H4 (cell line): Measurements from ENCODE around the gene ATN1. TPM values are rescaled to one million over a fixed set of nuclear protein-coding genes. Genes with fewer than 3 reads are reported as not detected.

Source experiments
- DNase-seq: peaks from one replicate; pipeline ENCODE4 v3.0.0-alpha.2; 2015; ENCODE audit warnings: low spot score
- total RNA-seq: library from RNA; depleted of rRNA; stranded (reverse); fragments of >200 nt; shearing (Covaris generic); gene quantifications from 2 replicates; pipeline ENCODE4 v1.2.3, GENCODE V29; 2014

Gene ATN1
- total RNA-seq, 1 experiment from 2014 or later = 6.0 TPM

GRCh38 chr12:6957741-6958608, 30.2 kb downstream of the ATN1 start:
- no peak for DNase-seq

DNA sequence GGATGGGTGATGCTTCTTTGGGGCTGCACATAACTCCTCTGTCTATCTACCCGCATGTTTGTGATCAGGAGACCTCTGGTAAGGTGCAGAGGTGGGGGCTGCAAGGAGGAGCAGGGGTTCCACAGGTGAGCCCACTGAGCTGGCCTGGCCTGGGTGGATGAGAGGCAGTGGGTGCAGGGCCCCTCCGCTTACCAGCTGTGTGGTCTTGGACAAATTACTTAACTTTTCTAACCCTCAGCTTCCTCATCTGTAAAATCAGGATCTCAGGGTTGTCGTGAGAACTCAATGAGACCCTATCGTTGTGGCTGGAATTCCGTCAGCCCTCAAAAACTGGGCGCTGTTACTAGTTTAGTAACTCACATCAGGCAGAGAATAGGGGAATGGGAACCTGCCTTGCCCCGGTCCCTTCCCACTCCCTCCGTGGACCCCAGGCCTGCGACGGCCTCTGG, 30.9 kb downstream of the ATN1 start:
- no peak for DNase-seq

- no peak for DNase-seq
Measured at GRCh38 chr12:6959058-6959804, 31.5 kb downstream of the ATN1 start.

DNA sequence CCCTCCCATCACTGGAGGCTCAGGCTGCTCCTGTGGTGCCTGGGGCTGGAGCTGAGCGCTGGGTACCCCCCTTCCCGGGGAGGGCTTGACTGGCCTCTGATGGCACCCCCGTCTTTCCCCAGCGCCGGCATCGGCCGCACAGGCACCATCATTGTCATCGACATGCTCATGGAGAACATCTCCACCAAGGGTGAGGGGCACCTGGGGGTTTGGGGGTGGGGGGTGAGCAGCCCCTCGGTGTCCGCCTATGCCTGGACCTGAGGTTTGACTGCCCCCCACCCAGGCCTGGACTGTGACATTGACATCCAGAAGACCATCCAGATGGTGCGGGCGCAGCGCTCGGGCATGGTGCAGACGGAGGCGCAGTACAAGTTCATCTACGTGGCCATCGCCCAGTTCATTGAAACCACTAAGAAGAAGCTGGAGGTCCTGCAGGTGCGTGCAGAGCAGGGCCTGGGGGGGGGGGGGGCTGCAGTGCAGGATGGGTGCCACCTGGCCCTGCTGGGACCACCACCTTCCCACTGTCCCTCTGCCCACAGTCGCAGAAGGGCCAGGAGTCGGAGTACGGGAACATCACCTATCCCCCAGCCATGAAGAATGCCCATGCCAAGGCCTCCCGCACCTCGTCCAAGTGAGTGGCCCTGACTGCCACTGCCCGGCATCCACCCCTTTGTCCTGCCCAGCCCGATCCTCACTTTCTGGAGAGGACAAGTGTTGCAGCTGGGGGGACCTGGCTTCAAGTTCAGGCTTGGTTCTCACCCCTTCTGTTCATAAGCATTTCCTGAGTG, 32.2 kb downstream of the ATN1 start:
- no peak for DNase-seq

DNA sequence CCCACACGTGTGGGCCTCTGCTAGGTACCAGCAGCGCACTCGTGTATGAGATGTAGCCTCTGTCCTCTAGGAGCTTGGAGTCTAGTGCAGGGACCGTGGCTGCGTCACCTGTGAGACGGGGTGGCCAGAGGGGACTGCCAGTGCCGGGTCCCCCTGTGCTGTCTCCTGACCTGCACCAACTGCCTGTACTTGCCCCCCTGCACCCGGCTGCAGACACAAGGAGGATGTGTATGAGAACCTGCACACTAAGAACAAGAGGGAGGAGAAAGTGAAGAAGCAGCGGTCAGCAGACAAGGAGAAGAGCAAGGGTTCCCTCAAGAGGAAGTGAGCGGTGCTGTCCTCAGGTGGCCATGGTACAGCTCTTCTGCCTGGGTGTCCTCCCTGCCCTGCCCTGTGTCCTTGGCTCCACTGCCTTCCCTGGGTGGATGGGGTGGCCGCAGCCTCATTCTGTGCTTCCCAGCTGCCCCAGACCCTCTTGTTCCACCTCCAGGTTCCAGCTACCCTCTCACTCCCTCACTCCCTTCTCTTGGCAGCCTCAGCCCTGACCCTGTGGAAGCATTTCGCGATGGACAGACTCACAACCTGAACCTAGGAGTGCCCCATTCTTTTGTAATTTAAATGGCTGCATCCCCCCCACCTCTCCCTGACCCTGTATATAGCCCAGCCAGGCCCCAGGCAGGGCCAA, 33.0 kb downstream of the ATN1 start:
- no peak for DNase-seq

GRCh38 chr12:6961278-6961694, 33.5 kb downstream of the ATN1 start:
- peak; percentile 76 for DNase-seq

- peak; percentile 93 for DNase-seq
Measured at GRCh38 chr12:6961695-6962284, 34.0 kb downstream of the ATN1 start.

- no peak for DNase-seq
Measured at GRCh38 chr12:6962285-6963015, 34.7 kb downstream of the ATN1 start.

DNA sequence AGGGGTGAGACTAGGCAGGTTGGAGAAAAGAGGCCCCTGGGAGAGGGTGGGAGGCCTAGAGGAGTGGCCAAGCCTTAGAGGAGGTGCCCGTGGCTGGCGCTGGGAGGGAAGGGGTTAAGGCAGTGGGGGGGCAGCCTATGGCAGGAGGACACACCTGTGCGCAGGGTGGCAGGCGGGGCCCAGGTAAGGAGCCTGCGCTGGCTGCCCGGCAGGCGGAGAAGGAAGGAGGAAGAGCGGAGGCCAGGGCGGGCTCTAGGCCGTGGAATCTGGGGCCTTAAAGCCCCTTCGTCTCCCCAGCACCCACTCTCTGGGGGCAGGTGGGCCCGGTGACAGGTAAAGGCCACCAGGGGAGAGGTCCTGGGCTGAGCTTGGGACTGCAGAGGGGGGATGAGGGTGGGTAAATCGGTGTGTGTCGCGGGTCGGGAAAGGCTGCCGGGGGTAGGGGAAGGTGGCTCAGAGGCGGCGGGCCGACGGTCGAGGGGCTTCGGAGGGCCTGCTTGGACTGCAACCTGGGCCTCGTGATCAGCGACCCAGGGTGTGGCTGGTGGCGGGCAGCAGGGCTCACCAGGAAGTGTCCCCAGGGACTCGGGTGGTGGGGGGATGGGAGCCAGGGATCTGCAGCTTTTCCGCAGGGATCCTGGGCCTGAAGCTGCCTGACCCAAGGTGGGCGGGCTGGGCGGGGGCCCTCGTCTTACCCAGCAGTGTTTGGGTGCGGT, 35.4 kb downstream of the ATN1 start:
- DNase-seq = no peak

DNA sequence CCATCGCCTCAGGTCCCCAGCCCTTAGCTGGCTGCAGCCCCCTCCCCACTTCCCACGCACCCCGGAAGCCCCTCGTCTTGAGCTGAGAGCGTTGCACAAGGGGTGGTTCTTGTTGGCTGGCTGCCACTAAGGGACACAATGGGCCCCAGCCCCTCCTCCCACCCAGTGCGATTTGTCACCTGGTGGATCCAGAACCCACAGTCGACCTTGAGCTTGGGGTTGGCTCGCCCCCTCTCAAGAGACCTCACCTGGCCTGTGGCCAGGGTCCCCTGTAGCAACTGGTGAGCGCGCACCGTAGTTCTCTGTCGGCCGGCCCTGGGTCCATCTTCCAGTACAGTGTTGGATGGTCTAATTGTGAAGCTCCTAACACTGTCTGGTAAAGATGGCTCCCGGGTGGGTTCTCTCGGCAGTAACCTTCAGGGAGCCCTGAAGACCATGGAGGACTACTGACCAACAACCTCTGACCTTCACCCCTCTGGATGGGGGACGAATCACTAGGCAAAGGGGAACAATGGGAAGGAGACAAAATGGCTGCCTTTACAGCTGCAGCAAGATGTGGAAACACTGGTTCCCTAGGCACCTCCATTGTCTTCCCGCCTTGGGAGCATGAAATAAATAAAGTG, 36.1 kb downstream of the ATN1 start:
- no peak for DNase-seq

DNA sequence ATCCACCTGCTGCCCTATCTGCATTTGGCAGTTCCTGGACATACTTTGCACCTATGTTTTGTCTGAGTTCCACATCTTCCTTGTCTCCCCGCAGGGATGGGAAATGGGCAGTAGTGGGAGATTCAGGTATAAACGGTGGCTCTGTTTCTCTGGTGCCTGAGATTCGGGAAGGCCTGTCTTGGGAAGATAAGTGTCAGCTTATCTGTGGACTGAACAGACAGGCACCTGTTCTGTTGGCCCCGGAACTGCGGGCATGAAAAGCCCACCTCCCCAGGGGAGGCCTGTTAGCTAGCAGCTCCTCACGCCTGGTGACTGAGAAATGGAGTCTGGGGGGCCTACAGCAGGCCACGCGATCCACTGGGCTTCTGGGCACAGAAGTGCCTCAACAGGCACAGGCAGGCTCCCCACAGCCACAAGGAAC, 36.9 kb downstream of the ATN1 start:
- DNase-seq = no peak

- DNase-seq = peak; percentile 83
Measured at GRCh38 chr12:6965026-6965661, 37.4 kb downstream of the ATN1 start.

- DNase-seq = no peak
Measured at GRCh38 chr12:6965714-6966113, 38.0 kb downstream of the ATN1 start.

DNA sequence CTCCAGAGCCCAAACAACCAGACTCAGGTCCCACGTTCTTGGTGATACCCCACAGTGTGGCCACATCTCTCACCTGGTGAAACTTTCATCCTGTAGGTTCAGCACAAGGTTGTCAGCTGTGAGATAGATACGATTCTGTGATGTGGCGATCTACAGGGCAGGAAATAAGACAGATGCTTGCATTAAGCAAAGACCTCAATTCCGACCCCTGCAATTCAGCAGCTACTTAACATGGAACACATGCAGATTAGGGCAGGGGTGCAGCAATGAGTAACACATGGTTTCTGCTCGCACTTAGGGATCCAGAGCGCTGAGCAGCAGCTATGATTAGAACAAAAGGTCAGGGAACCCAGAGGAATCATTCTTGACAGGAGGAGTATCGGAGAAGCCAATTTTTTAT, 38.6 kb downstream of the ATN1 start:
- no peak for DNase-seq

- DNase-seq = no peak
Measured at GRCh38 chr12:6967651-6968100, 39.9 kb downstream of the ATN1 start.

- no peak for DNase-seq
Measured at GRCh38 chr12:6968426-6968825, 40.7 kb downstream of the ATN1 start.

- DNase-seq = no peak
Measured at GRCh38 chr12:6970096-6970527, 42.4 kb downstream of the ATN1 start.

DNA sequence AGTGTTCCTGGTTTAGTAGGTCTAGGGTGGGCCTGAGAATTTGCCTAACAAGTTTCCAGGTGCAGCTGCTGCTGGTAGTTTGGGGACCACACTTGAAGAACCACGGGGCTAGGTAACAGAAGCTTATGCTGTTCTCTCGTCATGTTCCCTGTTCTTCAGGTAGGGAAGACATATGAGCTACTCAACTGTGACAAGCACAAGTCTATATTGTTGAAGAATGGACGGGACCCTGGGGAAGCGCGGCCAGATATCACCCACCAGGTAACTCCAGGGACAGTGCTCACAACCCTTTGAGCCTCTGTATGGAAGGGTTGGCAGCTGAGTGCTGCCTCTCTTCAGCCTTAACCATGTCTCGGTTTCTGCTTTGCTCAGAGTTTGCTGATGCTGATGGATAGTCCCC, 46.4 kb downstream of the ATN1 start:
- DNase-seq = no peak
